Measurements from ENCODE around the gene PTPRU. TPM values are rescaled to one million over a fixed set of nuclear protein-coding genes. Genes with fewer than 3 reads are reported as not detected.
A peak's percentile ranks its signal among the peaks of the same experiment; 100 is the strongest.

Gene PTPRU
- total and polyA plus RNA-seq, 2 experiments from 2014 or later = 8.0 to 105 TPM

DNA sequence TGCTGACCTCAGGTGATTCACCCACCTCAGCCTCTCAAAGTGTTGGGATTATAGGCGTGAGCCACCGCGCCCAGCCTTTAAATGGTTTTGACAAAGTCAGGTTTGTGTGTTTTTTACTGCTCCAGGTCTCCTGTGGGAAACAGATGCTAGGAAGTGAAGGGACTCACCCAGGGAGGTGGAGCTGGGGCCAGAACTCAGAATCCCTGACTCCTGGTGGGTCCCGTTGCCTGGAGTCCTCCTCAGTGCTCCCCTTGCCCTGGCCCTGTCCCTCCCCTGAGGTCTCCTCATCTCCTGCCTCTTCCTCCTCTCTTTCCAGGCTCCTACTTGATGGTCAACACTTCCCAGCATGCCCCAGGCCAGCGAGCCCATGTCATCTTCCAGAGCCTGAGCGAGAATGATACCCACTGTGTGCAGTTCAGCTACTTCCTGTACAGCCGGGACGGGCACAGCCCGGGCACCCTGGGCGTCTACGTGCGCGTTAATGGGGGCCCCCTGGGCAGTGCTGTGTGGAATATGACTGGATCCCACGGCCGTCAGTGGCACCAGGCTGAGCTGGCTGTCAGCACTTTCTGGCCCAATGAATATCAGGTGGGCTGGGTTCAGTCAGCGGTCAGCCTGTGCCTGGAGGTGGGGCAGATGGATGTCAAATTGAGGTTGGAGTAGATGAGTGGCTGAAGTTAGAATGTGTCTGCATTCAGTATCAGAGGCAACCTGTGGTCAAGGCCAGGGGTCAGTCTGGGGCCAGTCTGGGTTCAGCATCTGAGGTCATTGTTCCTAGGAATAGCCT lies 22.1 kb downstream of the PTPRU start:
- Histone ChIP-seq H3K79me2 (replicated peaks; ENCODE audit: insufficient read depth) (0 out of 2 replicates have a peak, but pooled peaks cover 6% of the 10 kb centered on the region), H2AFZ (no peak overlapping the region), H3F3A (replicated peaks; ENCODE audit: low read depth) (no peaks in the 10 kb centered on the region), H4K20me1 (replicated peaks; ENCODE audit: insufficient read depth) (peaks cover 2% of the 10 kb centered on the region; the same call in 1 of the 2 replicates), H3K36me3 (ENCODE audit: insufficient read depth) (no peaks in the 10 kb centered on the region), H3K4me1 (ENCODE audit: insufficient read depth) (peaks cover 32% of the 10 kb centered on the region), H3K27ac (ENCODE audit: low read depth) (no peak overlapping the region), H3K27me3 (ENCODE audit: insufficient read depth) (peaks cover 50% of the 10 kb centered on the region), H3K9me2 (ENCODE audit: insufficient read depth) (no peaks in the 10 kb centered on the region), H3K4me3 (no peak overlapping the region; the same call in 1 of the 2 replicates), H3K4me2 (peak overlapping the region; percentile 95; the same call in 1 of the 2 replicates)
- Mint-ChIP-seq H3K4me3 (peak overlapping the region; percentile 41; the same call in 2 of the 3 replicates), H3K9me3 (no peaks in the 10 kb centered on the region), H3K36me3 (ENCODE audit: low read depth) (peaks cover under 1% of the 10 kb centered on the region; the same call in 2 of the 3 replicates), H3K27ac (no peak overlapping the region), H3K27me3 (ENCODE audit: insufficient read depth, low read depth, poor library complexity) (peaks cover 56% of the 10 kb centered on the region), H3K4me1 (peaks cover 46% of the 10 kb centered on the region)
- no peak for ATAC-seq
- no peak for DNase-seq (ENCODE audit: low spot score)
- no peak for TF ChIP-seq ZNF114 (CRISPR knock-in tag; IDR thresholded peaks at IDR 0.05)
- TF ChIP-seq, protein P1, sequence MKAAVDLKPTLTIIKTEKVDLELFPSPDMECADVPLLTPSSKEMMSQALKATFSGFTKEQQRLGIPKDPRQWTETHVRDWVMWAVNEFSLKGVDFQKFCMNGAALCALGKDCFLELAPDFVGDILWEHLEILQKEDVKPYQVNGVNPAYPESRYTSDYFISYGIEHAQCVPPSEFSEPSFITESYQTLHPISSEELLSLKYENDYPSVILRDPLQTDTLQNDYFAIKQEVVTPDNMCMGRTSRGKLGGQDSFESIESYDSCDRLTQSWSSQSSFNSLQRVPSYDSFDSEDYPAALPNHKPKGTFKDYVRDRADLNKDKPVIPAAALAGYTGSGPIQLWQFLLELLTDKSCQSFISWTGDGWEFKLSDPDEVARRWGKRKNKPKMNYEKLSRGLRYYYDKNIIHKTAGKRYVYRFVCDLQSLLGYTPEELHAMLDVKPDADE (IDR thresholded peaks at IDR 0.05) = no peak
- no peak for TF ChIP-seq EZH2phosphoT487 (IDR thresholded peaks at IDR 0.05; ENCODE audit: unreplicated experiment)
- no peak for TF ChIP-seq JUNB (IDR thresholded peaks at IDR 0.05; ENCODE audit: unreplicated experiment)
- TF ChIP-seq CREB1 (CRISPR knock-in tag; IDR thresholded peaks at IDR 0.05; ENCODE audit: low read depth) = no peak
- no peak for TF ChIP-seq POLR2AphosphoS5 (IDR thresholded peaks at IDR 0.05; ENCODE audit: low read depth)
- TF ChIP-seq, protein P2, sequence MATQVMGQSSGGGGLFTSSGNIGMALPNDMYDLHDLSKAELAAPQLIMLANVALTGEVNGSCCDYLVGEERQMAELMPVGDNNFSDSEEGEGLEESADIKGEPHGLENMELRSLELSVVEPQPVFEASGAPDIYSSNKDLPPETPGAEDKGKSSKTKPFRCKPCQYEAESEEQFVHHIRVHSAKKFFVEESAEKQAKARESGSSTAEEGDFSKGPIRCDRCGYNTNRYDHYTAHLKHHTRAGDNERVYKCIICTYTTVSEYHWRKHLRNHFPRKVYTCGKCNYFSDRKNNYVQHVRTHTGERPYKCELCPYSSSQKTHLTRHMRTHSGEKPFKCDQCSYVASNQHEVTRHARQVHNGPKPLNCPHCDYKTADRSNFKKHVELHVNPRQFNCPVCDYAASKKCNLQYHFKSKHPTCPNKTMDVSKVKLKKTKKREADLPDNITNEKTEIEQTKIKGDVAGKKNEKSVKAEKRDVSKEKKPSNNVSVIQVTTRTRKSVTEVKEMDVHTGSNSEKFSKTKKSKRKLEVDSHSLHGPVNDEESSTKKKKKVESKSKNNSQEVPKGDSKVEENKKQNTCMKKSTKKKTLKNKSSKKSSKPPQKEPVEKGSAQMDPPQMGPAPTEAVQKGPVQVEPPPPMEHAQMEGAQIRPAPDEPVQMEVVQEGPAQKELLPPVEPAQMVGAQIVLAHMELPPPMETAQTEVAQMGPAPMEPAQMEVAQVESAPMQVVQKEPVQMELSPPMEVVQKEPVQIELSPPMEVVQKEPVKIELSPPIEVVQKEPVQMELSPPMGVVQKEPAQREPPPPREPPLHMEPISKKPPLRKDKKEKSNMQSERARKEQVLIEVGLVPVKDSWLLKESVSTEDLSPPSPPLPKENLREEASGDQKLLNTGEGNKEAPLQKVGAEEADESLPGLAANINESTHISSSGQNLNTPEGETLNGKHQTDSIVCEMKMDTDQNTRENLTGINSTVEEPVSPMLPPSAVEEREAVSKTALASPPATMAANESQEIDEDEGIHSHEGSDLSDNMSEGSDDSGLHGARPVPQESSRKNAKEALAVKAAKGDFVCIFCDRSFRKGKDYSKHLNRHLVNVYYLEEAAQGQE (IDR thresholded peaks at IDR 0.05; ENCODE audit: unreplicated experiment) = no peak
- no peak for TF ChIP-seq EZH2 (IDR thresholded peaks at IDR 0.05; ENCODE audit: low read depth, unreplicated experiment)
- TF ChIP-seq, protein P3, sequence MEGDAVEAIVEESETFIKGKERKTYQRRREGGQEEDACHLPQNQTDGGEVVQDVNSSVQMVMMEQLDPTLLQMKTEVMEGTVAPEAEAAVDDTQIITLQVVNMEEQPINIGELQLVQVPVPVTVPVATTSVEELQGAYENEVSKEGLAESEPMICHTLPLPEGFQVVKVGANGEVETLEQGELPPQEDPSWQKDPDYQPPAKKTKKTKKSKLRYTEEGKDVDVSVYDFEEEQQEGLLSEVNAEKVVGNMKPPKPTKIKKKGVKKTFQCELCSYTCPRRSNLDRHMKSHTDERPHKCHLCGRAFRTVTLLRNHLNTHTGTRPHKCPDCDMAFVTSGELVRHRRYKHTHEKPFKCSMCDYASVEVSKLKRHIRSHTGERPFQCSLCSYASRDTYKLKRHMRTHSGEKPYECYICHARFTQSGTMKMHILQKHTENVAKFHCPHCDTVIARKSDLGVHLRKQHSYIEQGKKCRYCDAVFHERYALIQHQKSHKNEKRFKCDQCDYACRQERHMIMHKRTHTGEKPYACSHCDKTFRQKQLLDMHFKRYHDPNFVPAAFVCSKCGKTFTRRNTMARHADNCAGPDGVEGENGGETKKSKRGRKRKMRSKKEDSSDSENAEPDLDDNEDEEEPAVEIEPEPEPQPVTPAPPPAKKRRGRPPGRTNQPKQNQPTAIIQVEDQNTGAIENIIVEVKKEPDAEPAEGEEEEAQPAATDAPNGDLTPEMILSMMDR (conservative IDR thresholded peaks at IDR 0.05; ENCODE audit: low read depth in 2 of 2) = no peak
- no peak for TF ChIP-seq ZNF331 (CRISPR knock-in tag; IDR thresholded peaks at IDR 0.05; ENCODE audit: low read depth)
- TF ChIP-seq STAT1 (IDR thresholded peaks at IDR 0.05; ENCODE audit: unreplicated experiment) = no peak
- TF ChIP-seq NANOG (IDR thresholded peaks at IDR 0.05; ENCODE audit: borderline replicate concordance) = no peak

Data from GM23338 (cell line).